GM12873 (cell line): Measurements from ENCODE around the gene TTC28.

ENCODE experiments used
- CTCF ChIP-seq: IDR thresholded peaks from 2 replicates; pipeline ENCODE4 v1.5.1; 2012; ENCODE audit warnings: low read depth, mild to moderate bottlenecking, moderate library complexity, low read length, control low read depth; ENCODE audit not compliant: insufficient read depth; ENCODE audit errors: missing control alignments

TTC28 gene

DNA sequence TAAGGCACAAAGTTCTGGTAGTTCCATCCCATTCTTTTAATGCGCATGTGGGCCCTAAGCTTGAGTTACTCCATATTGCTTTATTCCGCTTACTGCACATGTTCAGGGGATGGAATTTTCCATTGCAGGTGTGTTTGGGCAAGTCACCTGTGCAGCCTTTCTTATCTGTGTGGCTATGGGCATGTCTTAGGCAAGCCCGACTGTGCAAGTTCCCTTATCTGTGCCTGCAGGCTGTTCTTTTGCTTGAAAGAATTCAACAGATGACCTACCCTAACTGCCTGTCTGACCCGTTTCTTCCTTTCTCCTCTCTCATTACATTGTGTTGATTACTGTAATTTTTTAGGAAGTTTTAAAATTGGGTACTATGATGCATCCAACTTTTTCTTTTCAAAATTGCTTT, 363.6 kb downstream of the TTC28 start:
- TF ChIP-seq CTCF: no peak

DNA sequence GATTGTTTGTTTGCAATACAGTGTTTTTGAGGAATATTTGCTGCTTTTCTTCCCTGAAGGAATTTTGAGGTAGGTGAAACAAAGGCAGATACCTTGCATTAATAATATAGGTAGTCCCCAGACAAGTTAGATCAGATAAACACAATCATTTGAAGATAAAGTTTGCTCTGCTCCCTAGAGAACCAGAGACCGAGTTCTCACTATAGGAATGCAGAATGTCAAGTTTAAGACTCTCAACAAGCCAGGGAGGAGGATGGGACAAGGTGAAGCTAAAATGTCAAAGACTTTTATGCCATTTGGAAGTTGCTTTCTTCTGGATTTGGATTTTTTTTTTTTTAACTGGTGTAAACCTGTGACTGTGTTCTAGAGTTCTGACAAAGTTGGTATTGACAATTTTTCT, 364.7 kb downstream of the TTC28 start:
- TF ChIP-seq CTCF: no peak

DNA sequence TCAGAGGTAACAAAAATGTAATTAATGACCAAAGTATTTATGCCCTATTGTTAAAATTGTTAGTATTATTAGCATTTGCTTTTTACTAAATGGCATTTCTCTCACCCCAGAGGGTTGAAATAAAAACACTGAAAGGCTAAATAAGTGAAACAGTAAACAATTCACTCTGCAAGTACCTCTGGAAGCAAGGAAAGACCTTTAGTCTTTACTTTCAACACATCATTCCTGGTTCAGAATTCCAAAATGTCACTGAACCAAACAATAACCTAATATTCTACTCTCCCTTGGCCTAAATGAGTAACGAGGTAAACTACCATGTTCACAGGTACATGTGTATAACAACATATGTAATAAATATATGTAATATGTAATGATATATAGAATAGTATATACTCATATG, 369.3 kb downstream of the TTC28 start:
- TF ChIP-seq CTCF: no peak

- TF ChIP-seq CTCF: no peak
Observed at GRCh38 chr22:28299753-28300152, 379.9 kb downstream of the TTC28 start.

- TF ChIP-seq CTCF: no peak
Observed at GRCh38 chr22:28299309-28299708, 380.3 kb downstream of the TTC28 start.

DNA sequence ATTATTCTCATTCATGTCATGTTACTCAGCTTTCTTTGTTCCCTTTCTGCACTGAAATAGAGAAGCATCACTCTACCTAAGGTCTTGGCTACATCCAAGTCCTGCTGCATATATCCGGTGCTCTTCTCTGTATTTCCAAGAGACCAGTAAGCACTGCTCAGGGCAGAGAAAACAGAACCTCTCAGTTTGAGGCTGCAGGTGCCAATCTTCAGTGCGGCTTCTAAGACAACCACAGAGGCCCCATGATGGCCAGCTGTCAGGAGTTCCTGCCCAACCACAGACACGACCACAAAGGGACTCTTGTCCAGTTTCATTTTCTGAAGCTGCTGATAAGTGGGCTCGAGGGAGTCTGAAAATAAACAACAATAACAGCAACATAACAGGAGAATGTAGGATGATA, 382.1 kb downstream of the TTC28 start:
- TF ChIP-seq CTCF: no peak

- no peak for TF ChIP-seq CTCF
Observed at GRCh38 chr22:28296452-28296851, 383.2 kb downstream of the TTC28 start.
